ENCODE results near the gene NARS2. TPM values are rescaled to one million over a fixed set of nuclear protein-coding genes. Genes with fewer than 3 reads are reported as not detected.
A peak's percentile ranks its signal among the peaks of the same experiment; 100 is the strongest.

The NARS2 gene
- total RNA-seq, 4 donors from 2014 or later = 9.2 to 39.9 (median 19.6) TPM

DNA sequence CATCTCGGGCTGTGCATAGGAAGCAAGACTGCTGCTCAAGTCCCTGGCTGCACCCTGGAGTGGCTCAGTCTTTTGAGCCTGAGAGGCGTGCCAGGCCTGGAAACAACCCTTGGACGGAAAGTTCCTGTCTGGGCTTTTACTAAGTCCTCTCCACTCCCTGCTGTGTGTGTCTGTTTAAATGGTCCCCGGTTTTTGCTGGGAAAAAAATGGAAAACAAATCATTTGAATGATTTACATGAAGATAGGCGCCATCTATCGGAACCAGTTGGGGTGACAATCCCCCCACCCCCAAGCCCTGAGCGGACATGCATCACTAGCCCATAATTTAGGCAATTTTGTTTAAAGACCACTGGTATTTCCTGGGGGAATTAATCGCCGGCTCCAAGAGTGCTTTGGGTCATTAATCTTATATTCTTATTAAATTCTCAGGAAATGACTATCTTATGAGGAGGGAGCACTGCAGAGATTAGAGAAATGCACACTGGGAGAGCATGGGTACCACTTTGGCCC, 154.4 kb downstream of the NARS2 start:
- Histone ChIP-seq H3K27me3 (no peaks in the 10 kb centered on the region), H3K4me1 (peaks cover 0 to 11% of the 10 kb centered on the region in 2 donors), H3K9me3 (no peaks in the 10 kb centered on the region), H3K36me3 (no peaks in the 10 kb centered on the region), H3K4me3 (no peak overlapping the region), H3K27ac (peak overlapping the region; percentile 99)
- no peak for TF ChIP-seq POLR2A (IDR thresholded peaks at IDR 0.05)
- TF ChIP-seq, protein P1, sequence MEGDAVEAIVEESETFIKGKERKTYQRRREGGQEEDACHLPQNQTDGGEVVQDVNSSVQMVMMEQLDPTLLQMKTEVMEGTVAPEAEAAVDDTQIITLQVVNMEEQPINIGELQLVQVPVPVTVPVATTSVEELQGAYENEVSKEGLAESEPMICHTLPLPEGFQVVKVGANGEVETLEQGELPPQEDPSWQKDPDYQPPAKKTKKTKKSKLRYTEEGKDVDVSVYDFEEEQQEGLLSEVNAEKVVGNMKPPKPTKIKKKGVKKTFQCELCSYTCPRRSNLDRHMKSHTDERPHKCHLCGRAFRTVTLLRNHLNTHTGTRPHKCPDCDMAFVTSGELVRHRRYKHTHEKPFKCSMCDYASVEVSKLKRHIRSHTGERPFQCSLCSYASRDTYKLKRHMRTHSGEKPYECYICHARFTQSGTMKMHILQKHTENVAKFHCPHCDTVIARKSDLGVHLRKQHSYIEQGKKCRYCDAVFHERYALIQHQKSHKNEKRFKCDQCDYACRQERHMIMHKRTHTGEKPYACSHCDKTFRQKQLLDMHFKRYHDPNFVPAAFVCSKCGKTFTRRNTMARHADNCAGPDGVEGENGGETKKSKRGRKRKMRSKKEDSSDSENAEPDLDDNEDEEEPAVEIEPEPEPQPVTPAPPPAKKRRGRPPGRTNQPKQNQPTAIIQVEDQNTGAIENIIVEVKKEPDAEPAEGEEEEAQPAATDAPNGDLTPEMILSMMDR (IDR thresholded peaks at IDR 0.05) = peak; percentile 48 to 56 (median 51)
- intact Hi-C loops (cut with DNase I; ENCODE audit: low total_unique reads) = loop anchor here (10.0 kb wide), 1 partner anchor 134 kb away; no protein-coding TSS in a partner anchor
- peak; percentile 76 to 83 for DNase-seq

DNA sequence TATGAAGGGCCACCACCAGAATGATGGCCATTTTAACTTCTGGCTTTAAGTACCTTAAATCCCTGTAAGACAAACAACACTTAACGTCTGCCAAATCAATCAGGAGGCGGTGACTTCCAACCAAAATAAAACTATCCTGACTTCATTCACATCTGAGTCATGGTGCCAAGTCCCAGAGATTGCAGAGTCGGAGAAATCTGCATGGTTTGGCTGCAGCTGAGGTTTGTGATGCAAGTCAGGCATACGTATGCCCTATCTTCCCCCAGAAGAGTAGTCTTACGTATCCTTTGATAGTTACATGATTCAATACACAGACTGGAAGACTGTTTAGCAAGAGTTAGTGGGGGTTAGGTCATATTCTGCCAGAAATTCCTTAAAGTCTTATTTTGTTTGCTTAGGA, 155.3 kb downstream of the NARS2 start:
- peak overlapping the region; percentile 99 for H3K27ac ChIP-seq
- peaks cover 0 to 7% of the 10 kb centered on the region in 2 donors for H3K4me1 ChIP-seq
- no peak for TF ChIP-seq POLR2A (IDR thresholded peaks at IDR 0.05)
- TF ChIP-seq, protein P1 (IDR thresholded peaks at IDR 0.05) = no peak
- no peaks in the 10 kb centered on the region for H3K27me3 ChIP-seq
- no peaks in the 10 kb centered on the region for H3K36me3 ChIP-seq
- DNase-seq = peak; percentile 75 to 86
- H3K9me3 ChIP-seq = no peaks in the 10 kb centered on the region
- intact Hi-C loops (cut with DNase I; ENCODE audit: low total_unique reads) = loop anchor here (10.0 kb wide), 1 partner anchor 195 kb away; no protein-coding TSS in a partner anchor
- peak overlapping the region in 1 of 2 donors; percentile 94 for H3K4me3 ChIP-seq

DNA sequence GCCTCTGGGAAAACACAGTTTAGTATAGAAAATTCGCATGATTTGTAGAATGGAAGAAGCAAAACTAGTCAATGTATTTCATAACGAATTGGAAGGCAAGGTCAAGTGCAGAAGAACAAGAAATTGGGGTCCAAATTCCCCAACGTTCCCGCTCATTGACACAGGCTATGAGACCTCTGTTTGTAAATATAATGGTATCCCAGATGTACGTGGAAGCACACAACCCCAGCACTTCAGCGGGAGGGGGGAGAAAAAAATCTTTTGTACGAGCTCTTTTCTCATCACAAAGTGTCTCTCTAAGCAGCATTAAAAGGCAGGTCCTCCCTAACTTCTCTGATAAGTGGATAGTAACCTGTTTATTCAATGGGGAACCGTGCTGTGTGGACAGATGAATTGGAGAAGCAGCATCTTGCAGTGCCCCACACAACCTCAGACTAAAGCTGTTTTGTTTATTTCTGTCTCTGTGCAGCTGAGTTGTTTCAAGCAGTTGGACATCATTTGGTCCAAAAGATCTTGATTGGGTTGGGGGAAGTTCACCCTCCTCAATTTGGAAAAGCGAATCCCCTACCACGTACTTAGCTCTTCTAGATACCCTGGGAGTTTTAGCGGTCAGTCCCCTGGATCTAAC, 156.0 kb downstream of the NARS2 start:
- no peak for TF ChIP-seq POLR2A (IDR thresholded peaks at IDR 0.05)
- no peak for DNase-seq
- H3K27me3 ChIP-seq = no peaks in the 10 kb centered on the region
- peak overlapping the region; percentile 82 to 94 for H3K4me3 ChIP-seq
- peaks cover 0 to 5% of the 10 kb centered on the region in 2 donors for H3K4me1 ChIP-seq
- intact Hi-C loops (cut with DNase I; ENCODE audit: low total_unique reads) = loop anchor here (10.0 kb wide), 1 partner anchor 194 kb away; no protein-coding TSS in a partner anchor
- no peaks in the 10 kb centered on the region for H3K36me3 ChIP-seq
- peak overlapping the region; percentile 99 for H3K27ac ChIP-seq
- no peaks in the 10 kb centered on the region for H3K9me3 ChIP-seq

DNA sequence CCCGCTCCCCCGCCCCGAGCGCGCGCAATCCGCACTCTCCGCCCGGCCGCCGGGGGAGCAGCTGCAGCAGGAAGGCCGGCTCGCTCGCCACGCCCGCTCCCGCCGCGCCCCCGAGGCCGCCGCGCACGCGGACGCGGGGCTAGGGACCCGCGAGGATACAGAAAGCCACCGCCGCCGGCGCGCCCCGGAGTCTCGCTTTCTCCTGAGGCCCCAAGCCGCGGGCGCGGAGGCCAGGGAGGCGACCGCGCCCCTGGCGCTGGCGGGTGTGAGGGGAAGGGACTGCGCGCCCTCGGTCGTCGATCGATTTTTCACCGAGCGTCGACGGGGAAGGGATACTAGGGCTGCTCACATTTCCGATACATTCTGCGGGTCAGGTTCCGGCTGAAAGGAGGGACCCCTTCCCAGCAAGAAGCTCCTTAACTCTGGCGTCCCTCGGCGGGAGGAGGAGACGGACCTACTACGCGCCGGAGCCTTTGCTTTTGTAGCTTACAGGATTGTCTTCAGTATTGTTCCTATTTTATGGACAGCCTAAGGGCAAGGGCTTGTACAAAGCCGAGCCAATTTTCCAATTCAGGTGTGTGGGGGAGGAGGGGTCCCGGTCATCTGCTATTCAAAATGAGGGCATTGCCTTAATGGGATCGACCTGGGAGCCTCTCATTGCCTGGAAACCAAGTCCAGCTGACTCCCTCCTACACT, 156.6 kb downstream of the NARS2 start:
- no peaks in the 10 kb centered on the region for H3K9me3 ChIP-seq
- peak; percentile 77 to 86 for DNase-seq
- H3K36me3 ChIP-seq = no peaks in the 10 kb centered on the region
- H3K4me1 ChIP-seq = peaks cover 0 to 5% of the 10 kb centered on the region in 2 donors
- peak overlapping the region; percentile 99 for H3K27ac ChIP-seq
- no peaks in the 10 kb centered on the region for H3K27me3 ChIP-seq
- intact Hi-C loops (cut with DNase I; ENCODE audit: low total_unique reads) = loop anchor here (10.0 kb wide), 1 partner anchor 193 kb away; no protein-coding TSS in a partner anchor
- peak; percentile 78 to 92 for TF ChIP-seq POLR2A (IDR thresholded peaks at IDR 0.05)
- TF ChIP-seq, protein P1 (IDR thresholded peaks at IDR 0.05) = peak in 3 of 4 experiments; percentile 39 to 82 (median 56)
- H3K4me3 ChIP-seq = peak overlapping the region; percentile 82 to 94

DNA sequence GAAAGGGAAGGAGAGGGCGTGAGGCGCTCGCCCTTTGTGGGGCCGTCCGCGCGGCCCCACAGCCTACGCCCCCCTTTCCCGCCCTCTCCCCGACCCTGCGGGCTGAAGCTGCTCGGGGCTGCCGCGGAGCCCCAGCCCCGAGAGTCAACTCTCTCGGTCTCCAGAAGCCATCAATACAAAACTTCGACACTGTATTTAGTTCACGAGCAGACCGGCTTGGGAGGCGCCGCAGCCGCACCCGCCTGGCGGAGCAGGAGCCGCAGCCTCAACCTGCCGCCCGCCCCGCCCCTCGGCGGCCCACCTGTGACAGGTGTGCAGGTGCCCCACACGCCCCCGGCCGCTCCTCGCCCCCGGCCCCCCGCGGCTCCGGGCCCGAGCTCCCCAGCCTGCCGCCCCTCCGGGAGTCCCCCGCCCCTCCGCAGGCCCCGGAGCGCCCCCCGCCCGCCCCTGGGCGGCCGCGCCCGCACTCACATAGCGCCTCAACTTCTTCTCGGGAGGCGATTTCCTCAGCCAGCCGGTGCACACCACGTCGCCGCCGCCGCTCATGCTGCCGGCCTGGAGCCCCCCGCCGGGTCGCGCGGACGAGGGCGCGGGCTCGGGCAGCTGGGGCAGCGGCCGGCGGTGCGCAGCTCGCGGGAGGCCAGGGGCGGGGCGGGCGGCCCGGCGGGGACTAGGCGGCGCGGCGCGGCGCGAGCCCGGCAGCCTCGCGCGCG, 157.3 kb downstream of the NARS2 start, which contains the start of gene GAB2:
TSS of gene GAB2 (minus strand) at position 646 of the 713 bp plus-strand sequence. CDS start at position 546, 100 bp downstream.
- H3K27ac ChIP-seq = peak within 1 kb of the TSS; percentile 99
- H3K4me1 ChIP-seq = peaks cover 0 to 5% of the 10 kb centered on the region in 2 donors
- no peaks in the 10 kb centered on the region for H3K27me3 ChIP-seq
- intact Hi-C loops (cut with DNase I; ENCODE audit: low total_unique reads) = loop anchor here (10.0 kb wide), 1 partner anchor 193 kb away; no protein-coding TSS in a partner anchor
- no peaks in the 10 kb centered on the region for H3K9me3 ChIP-seq
- TF ChIP-seq, protein P1 (IDR thresholded peaks at IDR 0.05) = no peak
- no peak for TF ChIP-seq POLR2A (IDR thresholded peaks at IDR 0.05)
- H3K4me3 ChIP-seq = peak within 1 kb of the TSS; percentile 85 to 94
- no peak for DNase-seq
- H3K36me3 ChIP-seq = no peaks in the 10 kb centered on the region
